SIG-M5 (cell line): ENCODE data around the gene TIMM50.

Experiments used
- DNase-seq: peaks from one replicate; lab custom pipeline; 2025; lab: John Stamatoyannopoulos, UW

The TIMM50 gene

GRCh38 chr19:39533003-39533512 lies 52.4 kb downstream of the TIMM50 start:
- DNase-seq, result no peak

- DNase-seq, result no peak
Measured at GRCh38 chr19:39533791-39534190, 53.2 kb downstream of the TIMM50 start.

- DNase-seq, result no peak
Measured at GRCh38 chr19:39539165-39539517, 58.5 kb downstream of the TIMM50 start.

- peak; percentile 56 for DNase-seq
Measured at GRCh38 chr19:39539518-39540332, 59.1 kb downstream of the TIMM50 start, which contains the start of gene EID2. Gene EID2 (minus strand): TSS chr19:39540161. CDS start chr19:39540079, 82 bp downstream.

DNA sequence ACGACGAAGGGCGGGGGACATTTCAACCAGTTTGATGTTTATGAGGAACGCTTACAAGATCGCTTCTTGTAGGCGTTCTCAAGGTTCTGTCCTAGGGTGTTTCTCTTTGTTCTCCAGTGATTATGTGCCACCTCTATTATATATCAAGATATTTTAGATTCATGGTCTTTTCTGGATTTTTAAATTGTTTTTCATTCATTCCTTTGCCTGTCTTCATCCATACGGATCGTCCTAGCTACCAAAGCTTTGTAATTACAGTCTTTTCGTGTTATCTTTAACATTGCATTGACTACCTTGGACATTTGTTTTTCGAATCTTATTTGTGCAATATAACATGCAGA lies 59.7 kb downstream of the TIMM50 start:
- no peak for DNase-seq
